IMR-90 (cell line): ENCODE measurements around the gene SSU72.

Experiments used
- CHD1 ChIP-seq: IDR thresholded peaks from 2 replicates; pipeline ENCODE4 v1.6.1; 2012; ENCODE audit warnings: low read depth, low read length, improper control_type of control experiment
- MAFK ChIP-seq: IDR thresholded peaks from 2 replicates; pipeline ENCODE4 v1.6.1; 2012; ENCODE audit warnings: low read depth, low read length, improper control_type of control experiment
- MXI1 ChIP-seq: IDR thresholded peaks from 2 replicates; pipeline ENCODE4 v1.6.1; 2012; ENCODE audit warnings: low read depth, mild to moderate bottlenecking, low read length, moderate library complexity, borderline replicate concordance
- POLR2A ChIP-seq: IDR thresholded peaks from 2 replicates; pipeline ENCODE4 v1.6.1; 2012; ENCODE audit warnings: mild to moderate bottlenecking, low read depth, low read length
- TF ChIP-seq, protein P1 (sequence below): conservative IDR thresholded peaks from 2 replicates; pipeline ENCODE4 v1.5.1; 2012; ENCODE audit warnings: mild to moderate bottlenecking, low read depth, low read length, improper control_type of control experiment
- TF ChIP-seq, protein P2 (sequence below): fragments of 150-350 bp; IDR thresholded peaks from 2 replicates; pipeline ENCODE4 v1.6.1; 2017; ENCODE audit warnings: mild to moderate bottlenecking, antibody characterized with exemption, low read length, low read depth

DNA sequence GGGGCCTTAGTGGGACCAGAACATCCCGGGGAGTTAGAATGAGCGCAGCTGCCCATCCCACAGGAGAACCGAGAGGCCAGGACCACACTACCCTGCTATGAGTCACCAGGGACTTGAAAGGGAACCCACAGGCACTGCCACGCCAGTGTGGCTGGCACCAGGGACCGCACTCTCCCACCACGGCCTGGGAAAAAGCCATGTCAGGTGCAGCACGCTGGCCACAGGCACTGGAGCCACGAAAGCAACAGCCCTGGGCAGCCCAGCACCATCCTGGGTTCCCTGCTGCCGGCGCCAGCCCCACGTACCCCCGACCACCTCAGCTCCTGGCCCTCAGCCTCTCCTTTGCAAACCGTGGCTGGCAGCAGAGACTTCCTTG lies 20.1 kb downstream of the SSU72 start:
- TF ChIP-seq, protein P1, sequence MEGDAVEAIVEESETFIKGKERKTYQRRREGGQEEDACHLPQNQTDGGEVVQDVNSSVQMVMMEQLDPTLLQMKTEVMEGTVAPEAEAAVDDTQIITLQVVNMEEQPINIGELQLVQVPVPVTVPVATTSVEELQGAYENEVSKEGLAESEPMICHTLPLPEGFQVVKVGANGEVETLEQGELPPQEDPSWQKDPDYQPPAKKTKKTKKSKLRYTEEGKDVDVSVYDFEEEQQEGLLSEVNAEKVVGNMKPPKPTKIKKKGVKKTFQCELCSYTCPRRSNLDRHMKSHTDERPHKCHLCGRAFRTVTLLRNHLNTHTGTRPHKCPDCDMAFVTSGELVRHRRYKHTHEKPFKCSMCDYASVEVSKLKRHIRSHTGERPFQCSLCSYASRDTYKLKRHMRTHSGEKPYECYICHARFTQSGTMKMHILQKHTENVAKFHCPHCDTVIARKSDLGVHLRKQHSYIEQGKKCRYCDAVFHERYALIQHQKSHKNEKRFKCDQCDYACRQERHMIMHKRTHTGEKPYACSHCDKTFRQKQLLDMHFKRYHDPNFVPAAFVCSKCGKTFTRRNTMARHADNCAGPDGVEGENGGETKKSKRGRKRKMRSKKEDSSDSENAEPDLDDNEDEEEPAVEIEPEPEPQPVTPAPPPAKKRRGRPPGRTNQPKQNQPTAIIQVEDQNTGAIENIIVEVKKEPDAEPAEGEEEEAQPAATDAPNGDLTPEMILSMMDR: no peak
- TF ChIP-seq, protein P2, sequence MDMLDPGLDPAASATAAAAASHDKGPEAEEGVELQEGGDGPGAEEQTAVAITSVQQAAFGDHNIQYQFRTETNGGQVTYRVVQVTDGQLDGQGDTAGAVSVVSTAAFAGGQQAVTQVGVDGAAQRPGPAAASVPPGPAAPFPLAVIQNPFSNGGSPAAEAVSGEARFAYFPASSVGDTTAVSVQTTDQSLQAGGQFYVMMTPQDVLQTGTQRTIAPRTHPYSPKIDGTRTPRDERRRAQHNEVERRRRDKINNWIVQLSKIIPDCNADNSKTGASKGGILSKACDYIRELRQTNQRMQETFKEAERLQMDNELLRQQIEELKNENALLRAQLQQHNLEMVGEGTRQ: no peak
- TF ChIP-seq CHD1 (no peak), POLR2A (no peak), MXI1 (no peak), MAFK (no peak)
